Measurements from ENCODE around the gene FREY1.
A peak's percentile ranks its signal among the peaks of the same experiment; 100 is the strongest.

The FREY1 gene

GRCh38 chr11:45870706-45871105, 36.4 kb downstream of the FREY1 start:
- no peak for DNase-seq (ENCODE audit: low read depth)

GRCh38 chr11:45869551-45869950, 37.5 kb downstream of the FREY1 start:
- DNase-seq (ENCODE audit: low read depth), result no peak

- DNase-seq (ENCODE audit: low read depth), result no peak
Observed at GRCh38 chr11:45864041-45864440, 43.0 kb downstream of the FREY1 start.

GRCh38 chr11:45860764-45861510, 46.1 kb downstream of the FREY1 start:
- no peak for DNase-seq (ENCODE audit: low read depth)

GRCh38 chr11:45860348-45860747, 46.7 kb downstream of the FREY1 start:
- DNase-seq (ENCODE audit: low read depth), result no peak

GRCh38 chr11:45859661-45860140, 47.4 kb downstream of the FREY1 start:
- DNase-seq (ENCODE audit: low read depth), result peak; percentile 99

- no peak for DNase-seq (ENCODE audit: low read depth)
Observed at GRCh38 chr11:45858751-45859398, 48.2 kb downstream of the FREY1 start.

DNA sequence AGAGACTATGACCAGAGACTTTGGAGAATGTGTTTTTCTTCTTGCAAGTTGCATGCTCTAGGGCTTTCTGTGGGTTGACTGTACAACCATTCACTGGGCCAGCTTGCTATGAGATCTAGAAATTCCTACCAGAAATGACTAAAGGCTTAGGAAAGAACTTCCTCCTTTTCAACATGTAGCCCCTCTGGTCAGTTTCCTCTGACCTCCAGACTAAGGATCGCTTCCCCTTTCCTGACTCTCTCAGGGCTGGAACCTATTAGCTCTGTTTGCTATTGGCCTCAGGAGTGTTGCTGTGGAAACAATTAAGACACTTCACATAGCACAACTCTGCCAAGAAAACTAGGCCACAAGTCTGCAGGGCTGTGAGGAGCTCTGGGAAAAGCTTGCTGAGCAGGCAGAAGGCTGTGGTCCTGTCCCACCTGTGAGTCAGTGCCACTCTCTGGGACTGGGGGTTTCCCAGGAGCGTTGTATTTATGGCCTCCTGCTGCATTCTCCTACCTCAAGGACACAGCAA, 49.1 kb downstream of the FREY1 start:
- peak; percentile 97 for DNase-seq (ENCODE audit: low read depth)
